Sigmoid colon (tissue), 7 donors: ENCODE results near the gene C1orf198. TPM values are rescaled to one million over a fixed set of nuclear protein-coding genes. Genes with fewer than 3 reads are reported as not detected.

Experiments used
- DNase-seq: peaks from one replicate; pipeline ENCODE4 v3.0.0-alpha.2; 2019
- H3K27ac ChIP-seq, 4 donors: fragments of 200-600 bp; sonication (generic); one replicate each; pipeline ENCODE4 v1.5.1; 2016 to 2019; ENCODE audit warnings: mild to moderate bottlenecking in 1 of 4
- H3K27me3 ChIP-seq, 3 donors: fragments of 200-600 bp; sonication (generic); one replicate each; pipeline ENCODE4 v1.5.1; 2019; ENCODE audit warnings: mild to moderate bottlenecking in 1 of 3
- H3K36me3 ChIP-seq, 4 donors: fragments of 200-600 bp; sonication (generic); one replicate each; pipeline ENCODE4 v1.5.1; 2016 to 2019
- H3K4me1 ChIP-seq, 4 donors: fragments of 200-600 bp; sonication (generic); one replicate each; pipeline ENCODE4 v1.5.1; 2017 to 2019
- H3K4me3 ChIP-seq, 4 donors: fragments of 200-600 bp; sonication (generic); one replicate each; pipeline ENCODE4 v1.5.1; 2017 to 2019; ENCODE audit warnings: mild to moderate bottlenecking in 2 of 4, moderate library complexity in 1 of 4
- H3K9me3 ChIP-seq, 4 donors: fragments of 200-600 bp in 3 of 4; sonication (generic) in 3 of 4; one replicate each; pipeline versions ENCODE4 v1.5.1 to v1.6.1; 2013 to 2019
- CTCF ChIP-seq, 4 experiments: fragments of 450-650 bp in 3 of 4; fragments of 200-600 bp in 1 of 4; IDR thresholded peaks; one replicate each; pipeline ENCODE4 v1.5.1; 2016 to 2019; ENCODE audit warnings: antibody characterized with exemption in 4 of 4, mild to moderate bottlenecking in 3 of 4, moderate library complexity in 2 of 4
- EP300 ChIP-seq, 4 donors: sonication (generic); formaldehyde crosslinking; IDR thresholded peaks; one replicate each; pipeline ENCODE4 v1.6.1; 2017; ENCODE audit warnings: antibody characterized with exemption in 4 of 4
- POLR2A ChIP-seq, 2 donors: fragments of 450-650 bp; IDR thresholded peaks; one replicate each; pipeline ENCODE4 v1.6.1; 2016; ENCODE audit warnings: antibody characterized with exemption in 2 of 2, mild to moderate bottlenecking in 2 of 2, moderate library complexity in 2 of 2
- POLR2AphosphoS5 ChIP-seq, 4 donors: sonication (generic); formaldehyde crosslinking; IDR thresholded peaks; one replicate each; pipeline ENCODE4 v1.6.1; 2017; ENCODE audit warnings: antibody characterized with exemption in 4 of 4
- WGBS, 2 donors: extraction: QIAGEN DNeasy Blood & Tissue Kit; methylation state at CpG; one replicate each; pipeline ENCODE4 v1.1.7; 2013; 5-methylcytosine and 5-hydroxymethylcytosine counted together
- intact Hi-C: fragments of 100-400 bp; cut with DNase I; formaldehyde crosslinking; loops from one replicate; pipeline ENCODE4 v1.15.1; 2023
- polyA plus RNA-seq, 3 donors: library from polyadenylated mRNA; stranded (reverse); fragments of 200-250 nt; gene quantifications; one replicate each; pipeline ENCODE4 v1.2.3, GENCODE V29; 2013
- total RNA-seq, 4 donors: library from RNA; depleted of rRNA; stranded (reverse); fragments of >200 nt; gene quantifications; one replicate each; pipeline ENCODE4 v1.1.0, GENCODE V29; 2016
- donor health status: healthy with polysubstance abuse.
- donor health status: Bipolar disorder and iron deficiency.
- donor health status: healthy.

C1orf198 gene
- total and polyA plus RNA-seq, 7 donors = 4.9 to 63.5 (median 42.1) TPM

- peaks cover 0 to 26% (median 21%) of the 10 kb centered on the region in 4 donors for H3K4me1 ChIP-seq
- intact Hi-C loops = loop anchor here (1.0 kb wide), 1 partner anchor 107 kb away; the partner anchor contains the start of gene TTC13
- WGBS, 2 donors = 97 to 98% methylated on average over 4 of the region's 4 CpGs
- no peaks in the 10 kb centered on the region for H3K36me3 ChIP-seq
- TF ChIP-seq EP300 (IDR thresholded peaks at IDR 0.05) (no peak), CTCF (IDR thresholded peaks at IDR 0.05) (no peak), POLR2A (IDR thresholded peaks at IDR 0.05) (no peak), POLR2AphosphoS5 (IDR thresholded peaks at IDR 0.05) (no peak)
- DNase-seq = no peak
- no peak overlapping the region for H3K4me3 ChIP-seq
- H3K9me3 ChIP-seq = no peaks in the 10 kb centered on the region
- H3K27ac ChIP-seq = peak overlapping the region in 1 of 4 donors; percentile 95
- no peaks in the 10 kb centered on the region for H3K27me3 ChIP-seq
Observed at GRCh38 chr1:230870916-230871315, 2.6 kb upstream of the C1orf198 start.

DNA sequence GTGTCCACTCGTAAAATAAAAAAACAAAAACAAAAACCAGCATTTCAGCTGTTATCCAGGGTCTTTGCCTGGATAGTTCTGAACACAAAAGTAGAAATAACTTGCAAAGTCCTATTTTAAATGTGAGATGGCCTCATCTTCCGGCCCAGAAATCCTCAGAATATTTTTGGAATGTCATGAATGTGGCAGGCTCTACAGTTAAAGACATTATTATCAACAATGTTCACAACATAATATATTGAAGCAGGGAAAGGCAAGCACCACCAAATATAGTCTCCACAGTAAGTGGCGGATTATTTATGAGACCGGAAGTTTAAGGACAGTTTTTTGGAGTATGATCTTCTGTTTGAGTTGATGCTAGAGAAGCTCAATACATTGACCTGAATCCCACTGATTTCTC lies 1.2 kb upstream of the C1orf198 start:
- no peak for DNase-seq
- Histone ChIP-seq H3K27ac (peak overlapping the region; percentile 90 to 95 (median 93)), H3K4me3 (peak overlapping the region in 1 of 4 donors; percentile 90), H3K27me3 (no peaks in the 10 kb centered on the region), H3K4me1 (peaks cover 0 to 40% (median 35%) of the 10 kb centered on the region in 4 donors), H3K36me3 (no peaks in the 10 kb centered on the region), H3K9me3 (no peaks in the 10 kb centered on the region)
- TF ChIP-seq EP300 (IDR thresholded peaks at IDR 0.05) (no peak), POLR2A (IDR thresholded peaks at IDR 0.05) (no peak), POLR2AphosphoS5 (IDR thresholded peaks at IDR 0.05) (peak in 2 of 4 donors; percentile 30 to 42), CTCF (IDR thresholded peaks at IDR 0.05) (no peak)
- intact Hi-C loops = loop anchor here (5.0 kb wide), 3 partner anchors 38 to 658 kb away; partner anchors contain the start of gene TSNAX
- 78 to 89% methylated on average over 4 of the region's 4 CpGs for WGBS, 2 donors

DNA sequence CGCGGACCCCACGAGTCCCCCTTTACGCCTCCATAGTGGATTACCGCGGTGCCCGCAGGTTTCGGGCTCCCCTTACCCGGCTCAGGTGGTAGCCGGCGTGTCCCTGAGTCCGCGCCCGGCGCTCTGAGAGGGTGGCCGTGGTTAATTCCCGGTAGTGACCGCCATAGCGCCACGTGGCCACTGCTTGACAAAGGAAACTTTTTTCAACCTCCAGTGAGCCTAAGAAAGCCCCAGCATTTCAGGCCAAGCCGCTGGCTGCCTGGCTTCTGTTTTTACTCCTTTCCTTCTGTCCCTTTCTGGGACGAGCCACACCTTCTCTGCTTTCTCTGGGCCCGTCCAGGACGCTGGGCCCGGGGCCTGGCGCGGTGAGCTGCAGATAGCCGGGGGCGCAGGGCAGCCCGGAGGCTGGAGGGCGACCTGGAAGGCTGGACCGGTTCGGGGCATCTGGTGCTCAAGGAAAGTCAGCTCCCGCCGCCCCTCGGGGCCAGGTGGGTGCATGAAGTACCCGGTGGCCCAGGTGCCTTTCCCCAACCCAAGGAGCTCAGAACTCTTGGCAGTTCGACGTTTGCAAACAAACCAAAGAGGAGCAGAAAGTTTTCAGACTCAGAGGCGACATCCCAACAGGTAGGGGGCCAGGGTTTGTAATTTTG lies 540 bp upstream of the C1orf198 start:
- Histone ChIP-seq H3K27me3 (no peaks in the 10 kb centered on the region), H3K27ac (peak overlapping the region; percentile 90 to 95 (median 93)), H3K36me3 (no peaks in the 10 kb centered on the region), H3K4me1 (peaks cover 0 to 47% (median 41%) of the 10 kb centered on the region in 4 donors), H3K4me3 (peak overlapping the region; percentile 90 to 96 (median 92)), H3K9me3 (no peaks in the 10 kb centered on the region)
- no peak for DNase-seq
- TF ChIP-seq POLR2AphosphoS5 (IDR thresholded peaks at IDR 0.05) (peak in 2 of 4 donors; percentile 13 to 27), CTCF (IDR thresholded peaks at IDR 0.05) (no peak)
- intact Hi-C loops = loop anchor here (5.0 kb wide), 3 partner anchors 38 to 658 kb away; partner anchors contain the start of gene TSNAX
- 8 to 11% methylated on average over 40 of the region's 40 CpGs for WGBS, 2 donors

DNA sequence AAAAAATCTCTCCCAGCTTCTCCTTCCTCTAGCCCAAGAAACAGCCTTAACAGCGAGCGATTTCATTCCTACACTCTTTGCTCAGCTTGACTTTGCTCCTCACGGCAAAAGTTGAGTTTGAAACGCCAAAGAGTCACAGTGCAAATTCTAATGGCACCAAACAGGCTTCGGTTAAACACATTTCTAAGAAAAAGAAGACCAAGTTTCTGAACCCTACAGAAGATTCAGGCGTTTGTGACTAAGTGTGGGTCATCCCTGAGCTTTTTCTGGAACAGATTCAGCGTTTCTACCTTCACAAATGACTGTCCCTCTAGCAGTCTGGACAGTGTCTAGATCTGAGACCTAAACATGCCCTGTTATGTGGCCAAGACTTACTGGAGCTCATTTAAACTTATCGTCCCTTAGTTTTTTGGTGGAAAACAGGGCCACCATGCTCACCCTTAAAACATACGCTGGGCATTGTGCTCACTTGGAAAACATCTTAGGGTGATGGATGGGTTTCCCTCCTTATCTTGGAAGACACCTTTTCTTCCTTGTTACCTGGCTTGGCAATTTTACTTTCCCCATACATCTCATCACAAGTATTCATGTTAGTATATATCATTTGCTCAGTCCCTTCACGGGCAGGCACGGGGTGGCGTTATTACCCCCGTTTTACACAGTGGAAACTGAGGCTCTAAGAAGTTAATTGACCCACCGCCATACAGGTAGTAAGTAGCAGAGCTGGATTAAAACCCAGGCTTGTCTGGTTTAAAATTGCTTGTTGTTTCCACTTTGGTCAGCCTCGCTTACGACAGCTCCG lies 1.0 kb downstream of the C1orf198 start:
- peaks cover 0 to 62% (median 53%) of the 10 kb centered on the region in 4 donors for H3K4me1 ChIP-seq
- peak overlapping the region; percentile 90 to 96 (median 92) for H3K4me3 ChIP-seq
- no peaks in the 10 kb centered on the region for H3K36me3 ChIP-seq
- intact Hi-C loops = loop anchor here (5.0 kb wide), 3 partner anchors 40 to 660 kb away; partner anchors contain the start of gene TSNAX
- WGBS, 2 donors = 15 to 32% methylated on average over 17 of the region's 17 CpGs
- TF ChIP-seq CTCF (IDR thresholded peaks at IDR 0.05) = no peak
- TF ChIP-seq POLR2A (IDR thresholded peaks at IDR 0.05) = no peak
- TF ChIP-seq EP300 (IDR thresholded peaks at IDR 0.05) = no peak
- TF ChIP-seq POLR2AphosphoS5 (IDR thresholded peaks at IDR 0.05) = peak in 3 of 4 donors; percentile 17 to 60 (median 21)
- no peaks in the 10 kb centered on the region for H3K9me3 ChIP-seq
- DNase-seq = no peak
- no peaks in the 10 kb centered on the region for H3K27me3 ChIP-seq
- peak overlapping the region; percentile 90 to 95 (median 93) for H3K27ac ChIP-seq
